HG02610 (cell line): ENCODE data around the gene MEIS3.

ENCODE experiments used
- ATAC-seq: cut with Tn5 transposase; IDR thresholded peaks from one replicate; pipeline ENCODE4 v1.9.1; 2021; ENCODE audit warnings: mild to moderate bottlenecking, moderate library complexity; ENCODE audit not compliant: unreplicated experiment

The MEIS3 gene

DNA sequence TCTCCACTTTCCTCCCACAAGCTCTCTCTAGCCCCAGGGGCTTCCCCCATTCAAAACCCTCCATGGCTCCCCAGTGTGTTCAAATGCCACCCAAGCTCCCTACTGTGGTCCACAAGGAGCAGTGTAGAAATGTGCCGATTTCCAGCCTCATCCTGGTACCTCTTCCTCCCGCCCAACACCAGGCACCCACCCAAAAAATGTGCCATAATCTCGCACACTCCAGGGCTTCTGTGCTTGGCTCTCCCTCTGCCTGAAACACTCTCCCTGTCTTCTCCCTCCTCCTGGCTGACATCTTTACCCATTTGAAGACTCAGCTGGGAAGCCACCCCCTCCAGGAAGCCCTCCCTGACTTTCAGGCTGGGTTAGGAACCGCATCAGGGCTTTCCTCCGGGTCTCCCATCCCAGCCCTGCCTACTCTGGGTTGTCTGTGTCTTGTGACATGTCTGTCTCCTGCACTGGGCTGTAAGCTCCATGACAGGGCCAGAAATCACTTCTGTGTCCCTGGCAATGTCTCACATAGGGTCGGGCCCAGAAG, 16.6 kb upstream of the MEIS3 start:
- no peak for ATAC-seq

DNA sequence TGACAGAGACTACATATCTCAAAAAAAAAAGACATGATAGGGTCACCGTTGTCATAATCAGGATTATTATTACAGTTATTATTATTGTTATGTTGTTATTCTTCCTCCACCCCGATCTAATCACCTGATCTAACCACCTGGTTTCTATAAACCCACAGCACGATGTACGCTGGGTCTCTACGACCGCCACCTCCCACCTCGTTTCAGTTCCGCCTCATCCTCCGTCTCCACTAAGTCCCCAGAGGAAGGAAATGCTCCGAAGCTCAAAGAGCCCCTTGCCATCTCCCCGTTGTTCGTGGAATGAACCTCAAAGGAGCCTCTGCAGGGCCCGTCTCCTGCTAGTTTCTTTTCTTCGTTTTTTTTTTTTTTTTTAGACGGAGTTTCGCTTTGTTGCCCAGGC, 15.9 kb upstream of the MEIS3 start:
- ATAC-seq = no peak

- ATAC-seq = no peak
These were observed 14.8 kb upstream of the MEIS3 start for GRCh38 chr19:47434088-47434487.

GRCh38 chr19:47433121-47433520, 13.8 kb upstream of the MEIS3 start:
- no peak for ATAC-seq

GRCh38 chr19:47432499-47432898, 13.2 kb upstream of the MEIS3 start:
- no peak for ATAC-seq

- no peak for ATAC-seq
These were observed 12.8 kb upstream of the MEIS3 start for GRCh38 chr19:47432091-47432490.

DNA sequence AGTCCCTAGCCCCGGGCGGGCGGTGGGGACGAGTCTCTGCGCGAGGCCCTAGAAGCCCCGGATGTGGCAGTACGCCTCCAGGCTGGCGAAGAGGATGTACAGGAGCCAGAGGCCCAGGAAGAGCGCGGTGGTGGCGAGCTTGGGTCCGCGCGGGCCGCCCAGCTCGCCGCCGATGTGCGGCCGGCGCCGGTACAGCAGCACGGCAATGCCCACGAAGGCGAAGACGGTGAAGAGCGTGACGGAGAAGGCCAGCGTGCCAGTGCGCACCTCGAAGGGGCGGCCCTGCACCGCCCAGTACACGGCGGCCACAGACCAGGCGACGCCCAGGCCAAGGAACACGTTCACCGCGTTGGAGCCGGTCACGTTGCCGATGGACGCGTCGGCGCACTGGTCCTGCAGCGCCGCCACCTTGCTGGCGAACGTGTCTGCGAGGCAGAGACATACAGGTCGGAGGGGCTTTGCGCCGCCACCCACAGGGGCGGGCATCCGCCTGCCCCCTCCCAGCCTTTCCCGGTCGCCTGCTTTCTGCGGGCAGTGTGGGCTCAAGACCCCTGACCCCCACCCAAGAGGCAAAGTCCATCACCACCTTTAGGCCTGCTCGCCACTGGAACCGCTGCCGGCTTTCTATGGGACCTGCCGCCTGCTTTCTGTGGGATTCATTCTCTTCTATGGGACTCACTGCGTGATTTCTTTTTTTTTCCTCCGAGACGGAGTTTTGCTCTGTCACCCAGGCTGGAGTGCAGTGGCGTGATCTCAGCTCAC, 10.9 kb upstream of the MEIS3 start:
- no peak for ATAC-seq

- no peak for ATAC-seq
These were observed 9.9 kb upstream of the MEIS3 start for GRCh38 chr19:47429140-47429793.

DNA sequence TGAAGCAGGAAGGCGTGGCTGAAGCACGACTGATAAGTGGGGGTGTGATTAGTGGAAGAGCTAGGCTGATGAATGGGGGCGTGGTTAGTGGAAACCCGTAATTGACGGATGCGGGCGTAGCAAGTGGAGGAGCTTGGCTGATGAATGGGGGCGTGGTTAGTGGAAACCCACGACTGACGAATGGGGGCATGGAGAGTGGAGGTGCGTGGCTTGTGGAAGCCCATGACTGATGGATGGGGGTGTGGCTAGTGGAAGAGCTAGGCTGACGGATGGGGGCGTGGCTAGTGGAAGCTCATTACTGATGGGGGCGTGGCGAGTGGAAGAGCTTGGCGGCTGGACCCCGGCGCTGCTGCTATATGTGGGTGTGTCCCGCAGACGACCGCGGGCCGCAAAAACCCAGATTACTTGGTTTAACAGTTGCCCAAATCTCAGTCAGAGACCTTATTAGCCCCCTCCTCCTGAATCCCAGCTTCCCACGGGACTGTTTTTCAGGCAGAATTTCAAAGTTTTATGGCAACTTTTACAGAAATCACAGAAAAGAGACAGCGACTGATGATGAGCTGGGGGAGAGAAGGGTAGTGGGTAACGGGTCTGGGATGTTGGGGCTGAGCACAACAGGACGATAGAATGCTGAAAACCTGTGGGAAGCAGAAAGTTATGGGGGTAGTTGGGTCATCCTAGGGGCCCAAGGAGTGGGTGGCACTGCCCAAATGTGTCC, 9.0 kb upstream of the MEIS3 start:
- ATAC-seq = no peak

DNA sequence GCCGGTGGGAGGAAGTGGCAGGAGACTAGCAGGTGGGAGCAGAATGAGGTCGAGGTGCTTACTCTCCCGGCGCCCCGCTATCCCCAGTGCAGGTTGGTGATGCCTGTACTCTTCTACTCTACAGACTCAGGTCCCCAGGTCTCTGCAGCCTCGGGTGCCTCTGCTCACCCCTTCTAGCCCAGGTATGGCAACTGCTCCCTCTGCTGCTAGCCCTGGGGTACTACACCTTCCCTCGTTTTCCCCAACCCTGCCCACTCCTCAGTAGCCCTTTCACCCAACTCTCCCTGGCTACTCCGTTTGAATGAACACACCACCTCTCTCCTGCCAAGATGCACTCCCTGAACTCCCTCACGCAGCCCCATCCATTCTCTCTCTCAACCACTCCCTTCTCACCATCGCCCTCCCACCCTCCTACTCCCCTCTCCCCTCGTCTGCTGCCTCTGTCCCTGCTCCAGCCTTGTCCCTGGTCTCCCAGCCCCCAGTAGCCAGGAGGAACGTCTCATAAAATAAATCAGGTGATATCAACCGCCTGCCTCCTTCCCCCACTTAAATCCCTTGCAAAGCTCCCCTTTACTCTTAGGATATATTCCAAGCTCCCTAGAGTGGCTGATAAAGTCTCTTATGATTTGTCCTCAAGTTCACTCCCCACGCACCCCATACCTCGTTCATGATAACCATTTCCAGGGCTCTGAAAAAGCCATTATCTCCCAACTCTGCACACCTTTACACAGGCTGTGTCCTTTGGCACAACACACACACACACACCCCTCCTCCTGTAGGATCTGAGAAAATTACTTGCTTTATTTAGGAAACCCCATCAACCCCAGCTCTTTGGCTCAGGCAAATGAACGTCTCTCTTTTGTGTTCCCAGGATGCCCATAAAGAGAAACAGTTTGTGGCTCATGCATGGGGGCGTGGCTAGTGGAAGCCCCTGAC, 8.2 kb upstream of the MEIS3 start:
- ATAC-seq = no peak

DNA sequence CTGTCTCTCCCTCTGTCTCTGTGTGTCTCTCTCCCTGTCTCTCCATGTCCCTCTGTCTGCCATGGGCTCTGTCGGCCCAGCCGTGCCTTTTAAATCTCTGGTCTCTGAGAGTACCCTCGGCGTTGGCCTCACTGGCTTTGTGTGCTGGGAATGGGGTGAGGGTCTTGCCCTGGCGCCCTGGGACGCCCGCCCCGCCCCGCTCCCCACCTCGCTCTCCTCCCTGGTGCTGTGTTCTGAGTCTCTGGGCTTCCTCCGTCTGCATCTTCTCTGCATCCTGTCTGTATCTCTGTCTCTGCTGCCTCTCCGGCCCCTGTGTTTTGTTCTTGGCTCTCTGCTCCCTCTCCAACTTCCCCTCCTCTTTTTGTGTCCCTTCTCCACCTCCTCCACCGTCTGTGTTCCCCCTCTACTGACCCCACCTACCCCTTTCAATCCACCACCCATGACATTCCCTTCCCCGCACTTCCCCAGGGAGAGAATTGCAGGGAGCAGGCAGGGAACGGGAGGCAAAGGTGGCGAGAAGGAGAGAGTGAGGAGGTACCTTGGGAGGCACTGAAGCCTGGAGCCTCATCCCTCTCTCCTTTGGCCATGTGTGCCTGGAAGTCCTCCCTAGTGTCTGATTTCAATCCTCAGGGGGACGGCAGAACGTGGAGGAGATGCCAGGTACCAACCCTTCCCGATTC, 4.0 kb upstream of the MEIS3 start:
- ATAC-seq = no peak

DNA sequence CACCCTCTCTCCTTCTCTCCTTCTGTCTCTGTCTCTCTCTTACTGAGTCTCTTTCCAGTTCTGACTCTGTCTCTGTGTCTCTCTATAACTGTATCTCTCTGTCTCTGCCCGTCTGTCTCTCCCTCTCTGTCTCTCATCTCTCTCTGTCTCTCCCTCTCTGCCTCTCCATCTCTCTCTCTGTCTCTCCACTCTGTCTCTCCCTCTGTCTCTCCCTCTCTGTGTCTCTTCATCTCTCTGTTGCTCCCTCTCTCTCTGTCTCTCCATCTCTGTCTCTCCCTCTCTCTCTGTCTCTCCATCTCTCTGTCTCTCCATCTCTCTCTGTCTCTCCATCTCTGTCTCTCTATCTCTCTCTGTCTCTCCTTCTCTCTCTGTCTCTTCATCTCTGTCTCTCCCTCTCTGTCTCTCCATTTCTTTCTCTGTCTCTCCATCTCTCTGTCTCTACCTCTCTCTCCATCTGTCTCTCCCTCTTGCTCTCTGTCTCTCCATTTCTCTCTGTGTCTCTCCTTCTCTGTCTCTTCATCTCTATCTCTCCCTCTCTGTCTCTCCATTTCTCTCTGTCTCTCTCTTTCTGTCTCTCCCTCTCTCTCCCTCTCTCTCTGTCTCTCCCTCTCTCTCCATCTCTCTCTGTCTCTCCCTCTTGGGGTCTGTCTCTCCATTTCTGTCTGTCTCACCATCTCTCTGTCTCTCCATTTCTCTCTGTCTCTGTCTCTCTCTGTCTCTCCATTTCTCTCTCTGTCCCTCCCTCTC, 3.3 kb upstream of the MEIS3 start:
- ATAC-seq = no peak

DNA sequence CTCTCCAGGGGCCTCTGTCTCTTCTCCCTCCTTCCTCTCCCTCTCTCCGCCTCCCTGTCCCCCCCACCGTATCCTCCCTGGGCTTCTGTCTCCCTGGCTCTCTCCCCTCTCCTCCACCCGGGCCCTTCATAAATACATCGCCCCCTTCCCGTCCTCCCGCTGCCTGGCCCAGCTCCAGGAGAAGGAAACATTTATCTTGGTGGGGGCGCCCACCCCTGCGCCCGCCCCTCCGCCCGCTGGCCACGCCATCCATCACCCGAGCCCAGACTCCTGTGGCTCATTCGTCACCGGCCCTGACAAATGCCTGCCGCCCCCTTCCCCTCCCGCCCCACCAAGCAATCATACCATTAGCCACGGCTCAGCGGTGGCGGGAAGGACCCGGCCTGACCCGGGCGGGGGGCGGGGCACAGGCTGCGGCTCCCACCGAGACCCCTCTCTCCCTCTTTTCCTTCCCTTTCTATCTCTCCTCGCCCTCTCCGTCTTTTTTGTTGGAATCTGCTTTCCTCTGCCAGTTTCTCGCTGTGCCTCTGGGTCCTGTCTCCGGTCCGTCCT, 2.6 kb upstream of the MEIS3 start:
- ATAC-seq = no peak

GRCh38 chr19:47421244-47421786, 2.0 kb upstream of the MEIS3 start:
- no peak for ATAC-seq

GRCh38 chr19:47419789-47420188, 462 bp upstream of the MEIS3 start:
- no peak for ATAC-seq

DNA sequence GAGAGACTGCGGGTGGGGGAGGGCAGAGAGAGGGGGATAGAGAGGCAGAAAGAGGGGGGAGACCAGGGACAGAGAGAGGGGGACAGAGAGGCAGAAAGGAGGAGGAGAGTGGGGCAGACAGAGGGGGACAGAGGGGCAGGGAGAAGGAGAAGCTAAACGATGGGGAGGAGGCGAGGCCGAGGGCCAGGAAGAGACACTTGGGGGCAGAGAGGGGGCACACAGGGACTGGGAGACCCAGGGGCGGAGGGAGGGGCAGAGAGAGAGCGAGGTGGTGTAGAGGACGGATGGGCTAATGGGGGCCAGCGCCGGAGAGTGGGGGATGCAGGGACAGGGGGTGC, 666 bp downstream of the MEIS3 start:
- ATAC-seq = no peak

DNA sequence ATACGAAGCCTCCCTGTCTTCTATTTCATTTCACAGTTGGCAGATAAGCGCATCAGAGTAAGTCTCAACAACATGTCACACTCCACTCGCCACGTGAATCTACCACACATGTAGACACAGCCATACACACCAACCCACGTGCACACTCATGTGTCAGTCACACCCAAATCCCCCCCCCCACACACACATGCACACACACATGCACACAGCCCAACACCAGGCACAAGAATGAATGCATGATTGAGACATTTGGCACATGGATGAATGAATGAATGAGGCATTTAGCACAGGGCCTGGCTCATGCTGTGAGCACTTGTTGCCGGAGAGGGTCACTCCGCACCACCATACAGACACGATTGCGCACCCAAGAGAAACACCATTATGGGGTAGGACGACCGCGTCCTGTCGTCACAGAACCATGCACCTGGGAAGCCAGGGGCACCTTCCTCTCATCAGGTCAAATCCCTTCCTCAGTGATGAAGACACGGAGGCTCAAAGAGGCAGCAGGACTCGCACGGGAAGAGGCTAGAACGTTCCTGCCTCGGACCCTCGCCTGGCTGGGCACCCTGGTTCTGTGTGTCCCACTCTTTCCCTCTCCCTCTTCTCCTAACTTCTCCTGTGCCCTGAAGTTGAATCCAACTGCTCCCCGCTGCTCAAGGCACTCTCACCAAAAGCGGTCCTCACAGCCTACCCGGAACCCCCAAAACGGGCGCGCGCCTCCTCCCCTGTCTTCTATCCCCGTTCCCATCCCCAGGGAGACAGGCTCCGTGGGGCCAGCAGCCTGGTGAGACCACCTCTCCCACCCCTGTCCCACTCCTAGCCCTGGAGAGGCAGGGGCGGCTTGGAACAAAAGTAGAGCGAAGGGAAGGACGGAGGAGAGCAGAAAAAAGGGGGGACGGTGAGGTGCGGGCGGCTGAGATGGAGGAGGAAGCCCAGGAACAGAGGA, 1.3 kb downstream of the MEIS3 start:
- no peak for ATAC-seq
